HG03571 (cell line): ENCODE results near the gene PPRC1.

Experiments
- ATAC-seq: cut with Tn5 transposase; IDR thresholded peaks from one replicate; pipeline ENCODE4 v1.9.1; 2021; ENCODE audit not compliant: unreplicated experiment

PPRC1 gene

GRCh38 chr10:102117391-102118159 is 15.3 kb upstream of the PPRC1 start:
- no peak for ATAC-seq

DNA sequence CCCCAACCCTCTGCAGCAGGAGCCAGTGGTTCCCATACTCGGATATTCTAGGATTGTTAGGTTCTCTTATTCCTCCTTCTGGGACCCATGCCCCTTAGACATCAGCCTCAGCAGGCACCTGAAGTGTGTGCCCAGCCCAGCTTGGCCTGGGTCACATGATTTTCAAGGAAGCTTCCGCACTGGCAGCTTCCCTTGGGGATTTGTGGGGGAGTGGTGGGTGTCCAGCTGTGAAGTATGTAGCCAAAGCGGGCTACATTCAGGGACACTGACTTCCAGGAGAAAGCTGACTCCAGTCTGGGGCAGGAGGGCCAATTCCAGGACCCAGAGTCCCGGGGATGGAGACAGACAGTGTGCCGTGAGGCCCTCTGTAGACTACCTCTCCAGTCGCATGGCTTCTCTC is 14.0 kb upstream of the PPRC1 start:
- no peak for ATAC-seq

GRCh38 chr10:102119417-102120141 is 13.3 kb upstream of the PPRC1 start:
- ATAC-seq = no peak

GRCh38 chr10:102120142-102120990 is 12.5 kb upstream of the PPRC1 start, which contains the start of gene LDB1:
Gene LDB1, minus strand, starts transcription at chr10:102120368. Its CDS starts 258 bp downstream, at chr10:102120110.
- peak; percentile 56 for ATAC-seq

- ATAC-seq = no peak
Observed at GRCh38 chr10:102120991-102121738, 11.7 kb upstream of the PPRC1 start.

DNA sequence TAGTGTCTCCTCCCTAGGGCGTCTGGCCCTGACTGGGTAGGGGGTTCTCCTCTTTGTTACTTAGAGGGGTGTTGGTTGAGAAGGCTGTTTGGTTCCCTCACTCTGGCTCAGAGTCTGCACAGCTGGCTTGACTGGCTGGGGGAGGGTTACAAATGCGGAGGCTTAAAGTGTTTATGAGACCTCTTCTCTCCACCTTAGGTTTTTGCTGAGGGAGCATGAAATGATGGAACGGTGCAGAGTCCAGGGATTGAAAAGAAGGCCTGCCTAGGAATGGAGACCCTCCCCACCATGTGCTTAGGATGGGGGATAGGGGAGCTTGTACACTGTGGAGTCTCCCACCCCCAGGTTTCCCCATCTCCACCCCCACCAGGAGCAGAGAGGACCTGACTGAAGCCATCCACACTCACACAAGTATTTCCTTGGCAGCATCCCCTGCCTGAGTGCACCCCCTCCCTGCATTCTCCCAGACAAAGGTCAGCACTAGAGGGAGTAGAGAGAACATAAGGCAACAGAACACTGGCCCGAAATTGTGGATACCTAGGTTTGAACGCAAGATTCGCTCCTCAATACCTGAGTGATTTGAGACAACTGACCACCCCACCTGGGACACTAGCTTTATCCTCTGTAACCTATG is 11.0 kb upstream of the PPRC1 start:
- ATAC-seq = no peak

- ATAC-seq = no peak
Observed at GRCh38 chr10:102122450-102122849, 10.4 kb upstream of the PPRC1 start.

DNA sequence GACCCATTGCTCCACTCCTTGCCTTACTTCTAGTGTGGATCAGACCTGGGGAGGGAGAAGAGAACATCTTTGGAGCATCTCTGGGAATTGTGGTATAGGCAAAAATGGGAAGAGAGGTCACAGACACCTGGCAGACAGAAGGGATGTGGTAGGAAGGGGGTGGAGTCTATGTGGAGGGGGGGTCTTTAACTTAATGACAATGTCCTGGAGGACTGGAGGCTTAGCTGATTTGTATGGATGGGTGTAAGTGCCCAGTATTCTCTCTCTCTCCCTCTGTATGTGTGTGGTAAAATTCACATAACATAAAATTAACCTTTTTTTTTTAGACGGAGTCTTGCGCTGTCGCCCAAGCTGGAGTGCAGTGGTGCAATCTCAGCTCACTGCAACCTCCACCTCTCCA is 9.6 kb upstream of the PPRC1 start:
- no peak for ATAC-seq

DNA sequence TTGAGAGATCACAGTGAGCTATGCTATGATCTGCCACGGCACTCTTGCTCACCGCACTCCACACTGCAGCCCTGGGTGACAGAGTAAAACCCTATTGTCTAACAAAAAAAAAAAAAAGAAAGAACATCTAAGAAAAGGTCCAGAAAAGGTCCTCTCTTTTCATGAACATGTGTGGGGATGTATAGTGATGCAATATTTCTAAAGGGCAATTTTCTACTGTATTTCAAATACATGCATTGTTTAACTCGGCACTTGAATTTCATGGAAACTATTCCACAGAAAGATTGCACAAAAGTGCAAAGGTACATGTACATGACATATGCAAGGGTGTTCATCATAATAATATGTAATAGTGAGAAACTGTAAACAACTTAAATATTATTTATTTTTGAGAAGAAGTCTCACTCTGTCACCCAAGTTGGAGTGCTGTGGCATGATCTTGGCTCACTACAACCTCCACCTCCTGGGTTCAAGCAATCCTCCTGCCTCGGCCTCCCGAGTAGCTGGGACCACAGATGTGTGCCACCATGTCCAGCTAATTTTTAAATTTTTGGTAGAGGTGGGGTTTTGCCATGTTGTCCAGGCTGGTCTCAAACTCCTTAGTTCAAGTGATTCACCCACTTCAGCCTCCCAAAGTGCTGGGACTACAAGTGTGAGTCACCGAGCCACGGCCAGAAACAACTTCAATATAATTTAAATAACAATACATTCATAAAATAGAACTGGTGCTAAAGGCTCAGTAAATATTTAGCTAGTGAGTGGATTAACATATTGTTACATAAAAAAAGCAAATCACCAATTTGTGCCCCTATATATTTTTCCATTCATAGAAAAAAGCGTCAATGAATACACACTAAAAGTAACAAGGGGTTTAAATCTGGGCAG is 1.3 kb upstream of the PPRC1 start:
- no peak for ATAC-seq

DNA sequence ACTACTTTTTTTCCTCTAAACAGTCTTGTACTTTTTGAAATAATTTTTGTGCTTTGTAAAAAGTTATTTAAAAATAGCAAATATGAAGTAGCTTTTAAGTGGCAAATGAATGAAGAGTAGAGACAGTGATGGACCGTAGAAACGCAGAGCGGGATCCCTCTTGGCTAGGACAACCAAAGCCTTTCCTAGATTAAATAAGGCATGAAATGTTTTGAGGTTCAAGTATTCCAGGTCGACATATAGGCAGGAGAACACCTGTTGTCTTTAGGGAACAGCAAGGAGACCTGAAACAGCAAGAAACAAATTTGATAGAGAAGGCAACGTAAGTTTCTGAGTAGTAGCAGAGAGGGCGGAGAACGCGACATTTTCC is 662 bp upstream of the PPRC1 start:
- ATAC-seq = peak; percentile 0

GRCh38 chr10:102133373-102134195 is 744 bp downstream of the PPRC1 start:
- ATAC-seq = no peak

- no peak for ATAC-seq
Observed at GRCh38 chr10:102134416-102134815, 1.6 kb downstream of the PPRC1 start.

DNA sequence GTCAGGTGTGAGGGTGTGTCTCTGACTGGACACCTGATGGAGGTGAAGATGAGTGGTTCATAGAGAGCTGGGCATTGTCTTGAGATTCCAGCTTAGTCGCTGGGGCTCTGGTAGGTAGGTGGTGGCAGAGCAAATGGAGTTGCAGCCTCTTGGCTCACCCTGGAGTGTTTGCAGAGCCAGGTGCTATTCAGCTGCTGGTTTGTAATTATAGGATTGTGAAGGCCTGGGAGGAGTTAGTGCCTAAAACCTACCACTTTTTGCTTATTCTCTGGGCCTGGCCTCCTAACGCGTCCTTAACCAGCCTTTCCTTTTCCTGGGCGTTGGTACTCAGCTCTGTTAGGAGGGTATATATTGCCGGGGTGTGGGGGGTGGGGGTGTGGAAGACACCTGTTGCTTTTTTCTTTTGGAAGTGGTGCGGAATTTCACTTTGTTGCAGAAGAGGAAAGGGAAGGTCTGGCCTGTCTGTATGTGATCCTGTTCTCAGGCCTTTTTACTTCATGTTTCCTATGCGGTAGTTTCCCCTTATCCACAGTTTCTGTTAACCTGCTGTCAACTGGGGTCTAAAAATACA is 3.2 kb downstream of the PPRC1 start:
- no peak for ATAC-seq

DNA sequence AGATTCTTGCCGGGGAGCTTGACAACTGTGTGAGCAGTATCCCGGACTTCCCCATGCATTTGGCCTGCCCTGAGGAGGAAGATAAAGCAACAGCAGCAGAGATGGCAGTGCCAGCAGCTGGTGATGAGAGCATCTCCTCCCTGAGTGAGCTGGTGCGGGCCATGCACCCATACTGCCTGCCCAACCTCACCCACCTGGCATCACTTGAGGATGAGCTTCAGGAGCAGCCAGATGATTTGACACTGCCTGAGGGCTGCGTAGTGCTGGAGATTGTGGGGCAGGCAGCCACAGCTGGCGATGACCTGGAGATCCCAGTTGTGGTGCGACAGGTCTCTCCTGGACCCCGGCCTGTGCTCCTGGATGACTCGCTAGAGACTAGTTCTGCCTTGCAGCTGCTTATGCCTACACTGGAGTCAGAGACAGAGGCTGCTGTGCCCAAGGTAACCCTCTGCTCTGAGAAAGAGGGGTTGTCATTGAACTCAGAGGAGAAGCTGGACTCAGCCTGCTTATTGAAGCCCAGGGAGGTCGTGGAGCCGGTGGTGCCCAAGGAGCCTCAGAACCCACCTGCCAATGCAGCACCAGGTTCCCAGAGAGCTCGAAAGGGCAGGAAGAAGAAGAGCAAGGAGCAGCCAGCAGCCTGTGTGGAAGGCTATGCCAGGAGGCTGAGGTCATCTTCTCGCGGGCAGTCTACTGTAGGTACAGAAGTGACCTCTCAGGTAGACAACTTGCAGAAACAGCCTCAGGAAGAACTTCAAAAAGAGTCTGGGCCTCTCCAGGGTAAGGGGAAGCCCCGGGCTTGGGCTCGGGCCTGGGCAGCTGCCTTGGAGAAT is 6.7 kb downstream of the PPRC1 start:
- no peak for ATAC-seq

GRCh38 chr10:102140218-102140617 is 7.4 kb downstream of the PPRC1 start:
- ATAC-seq = no peak

- ATAC-seq = no peak
Observed at GRCh38 chr10:102140913-102141540, 8.2 kb downstream of the PPRC1 start.

- no peak for ATAC-seq
Observed at GRCh38 chr10:102141583-102142107, 8.8 kb downstream of the PPRC1 start.
